Measurements from ENCODE around the gene NAV2.

DNA sequence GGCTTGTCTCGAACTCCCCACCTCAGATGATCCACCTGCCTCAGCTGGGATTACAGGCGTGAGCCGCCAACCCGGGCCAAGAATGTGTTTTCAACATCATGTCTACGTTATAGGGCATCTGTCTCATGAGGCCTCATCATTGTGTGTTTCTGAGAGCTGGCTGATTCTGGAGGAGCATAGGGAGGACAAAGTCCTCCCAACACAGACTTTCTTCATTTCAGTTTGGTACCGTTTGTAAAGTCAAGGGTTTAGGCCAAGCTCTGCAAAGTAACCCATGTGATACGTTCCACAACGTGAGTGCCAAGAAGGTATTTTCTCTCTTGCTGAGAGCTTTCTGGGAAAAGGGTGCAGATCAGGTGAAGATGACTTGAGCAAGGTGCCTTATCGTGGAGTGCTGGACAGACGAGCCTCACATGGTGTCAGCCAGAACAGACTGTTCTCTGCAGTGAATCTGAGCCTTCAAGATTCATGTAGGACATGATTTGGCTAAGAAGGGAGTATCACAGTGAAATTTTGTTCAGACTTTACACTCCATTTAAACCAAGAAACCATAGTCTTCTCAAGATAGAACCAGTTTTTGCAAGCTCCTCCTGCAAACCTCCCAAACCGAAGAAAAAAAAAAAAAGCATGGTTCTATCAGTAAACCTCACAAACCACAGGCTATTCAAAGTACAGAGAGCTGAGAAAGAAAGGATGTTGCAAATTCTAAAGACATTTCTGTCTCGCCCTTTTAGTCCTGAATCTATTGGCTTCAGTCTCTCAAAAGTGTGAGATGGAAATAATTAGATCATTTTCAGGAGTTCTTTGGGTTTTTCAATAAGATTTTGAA, 376.0 kb downstream of the NAV2 start:
- TF ChIP-seq, protein P1, sequence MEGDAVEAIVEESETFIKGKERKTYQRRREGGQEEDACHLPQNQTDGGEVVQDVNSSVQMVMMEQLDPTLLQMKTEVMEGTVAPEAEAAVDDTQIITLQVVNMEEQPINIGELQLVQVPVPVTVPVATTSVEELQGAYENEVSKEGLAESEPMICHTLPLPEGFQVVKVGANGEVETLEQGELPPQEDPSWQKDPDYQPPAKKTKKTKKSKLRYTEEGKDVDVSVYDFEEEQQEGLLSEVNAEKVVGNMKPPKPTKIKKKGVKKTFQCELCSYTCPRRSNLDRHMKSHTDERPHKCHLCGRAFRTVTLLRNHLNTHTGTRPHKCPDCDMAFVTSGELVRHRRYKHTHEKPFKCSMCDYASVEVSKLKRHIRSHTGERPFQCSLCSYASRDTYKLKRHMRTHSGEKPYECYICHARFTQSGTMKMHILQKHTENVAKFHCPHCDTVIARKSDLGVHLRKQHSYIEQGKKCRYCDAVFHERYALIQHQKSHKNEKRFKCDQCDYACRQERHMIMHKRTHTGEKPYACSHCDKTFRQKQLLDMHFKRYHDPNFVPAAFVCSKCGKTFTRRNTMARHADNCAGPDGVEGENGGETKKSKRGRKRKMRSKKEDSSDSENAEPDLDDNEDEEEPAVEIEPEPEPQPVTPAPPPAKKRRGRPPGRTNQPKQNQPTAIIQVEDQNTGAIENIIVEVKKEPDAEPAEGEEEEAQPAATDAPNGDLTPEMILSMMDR (IDR thresholded peaks at IDR 0.05), result no peak
- TF ChIP-seq POLR2A (IDR thresholded peaks at IDR 0.05), result no peak

Measured in testis (tissue), 2 donors.